A549 (cell line): Measurements from ENCODE around the gene PDE4D. TPM values are rescaled to one million over a fixed set of nuclear protein-coding genes. Genes with fewer than 3 reads are reported as not detected.

Source experiments
- ATAC-seq, 2 experiments: fragments of 200-7000 bp in 1 of 2; fragments of >200 bp in 1 of 2; cut with Nextera tagmentation in 1 of 2; cut with Tn5 transposase in 1 of 2; 3 replicates each; pipeline versions ENCODE4 v1.8.0 to v1.9.1; 2018 to 2020; ENCODE audit warnings: mild to moderate bottlenecking in 1 of 2, moderate library complexity in 1 of 2
- CTCF ChIA-PET: fragments of 300-600 bp; sonication (Branson Sonifier 250); formaldehyde crosslinking; extraction: SDS; loops from one replicate; lab custom pipeline; 2021; ENCODE audit warnings: antibody characterized with exemption, inconsistent platforms; lab: Yijun Ruan, JAX
- POLR2A ChIA-PET: fragments of 350-600 bp; formaldehyde crosslinking; extraction: SDS; loops from one replicate; lab custom pipeline; 2021; ENCODE audit warnings: antibody characterized with exemption, inconsistent platforms; lab: Yijun Ruan, JAX
- DNase-seq, 2 experiments: peaks; one replicate each; pipeline versions ENCODE4 v3.0.0 to v3.0.0-alpha.2; 2011 to 2016; ENCODE audit warnings: low read depth in 1 of 2, low spot score in 1 of 2
- FAIRE-seq: peaks from 2 replicates; lab custom pipeline; 2011; peaks lifted over from hg19 to GRCh38; lab: Jason Lieb, UNC
- H3K27ac ChIP-seq, 2 experiments: fragments of >200 bp; sonication (Bioruptor Twin); formaldehyde crosslinking; 3 replicates each; pipeline ENCODE4 v1.5.1; 2016 to 2017
- H3K4me1 ChIP-seq: fragments of >200 bp; sonication (Bioruptor Twin); formaldehyde crosslinking; 3 replicates; pipeline ENCODE4 v1.6.1; 2016
- H3K4me2 ChIP-seq: fragments of >200 bp; sonication (Bioruptor Twin); formaldehyde crosslinking; 3 replicates; pipeline ENCODE4 v1.6.1; 2016
- H3K4me3 ChIP-seq: fragments of >200 bp; sonication (Bioruptor Twin); formaldehyde crosslinking; 3 replicates; pipeline ENCODE4 v1.5.1; 2016
- H3K9me3 ChIP-seq: fragments of >200 bp; sonication (Bioruptor Twin); formaldehyde crosslinking; 3 replicates; pipeline ENCODE4 v1.6.1; 2016
- ATOH8 ChIP-seq: fragments of 250-450 bp; sonication (Bioruptor Pico); IDR thresholded peaks from 2 replicates; pipeline ENCODE4 v1.5.0; 2020; ENCODE audit warnings: low read depth, mild to moderate bottlenecking, moderate library complexity
- CBX2 ChIP-seq: fragments of 200-600 bp; sonication (generic); IDR thresholded peaks from 2 replicates; pipeline ENCODE4 v1.6.1; 2016; ENCODE audit warnings: low read depth, mild to moderate bottlenecking, borderline replicate concordance
- CEBPB ChIP-seq, 2 experiments: fragments of >200 bp in 1 of 2; sonication (Bioruptor Twin) in 1 of 2; formaldehyde crosslinking in 1 of 2; IDR thresholded peaks; 2 replicates each; pipeline ENCODE4 v1.6.1; 2012 to 2016
- CTCF ChIP-seq: fragments of >200 bp; sonication (Bioruptor Twin); formaldehyde crosslinking; IDR thresholded peaks from 3 replicates; pipeline ENCODE4 v1.5.1; 2016
- EHMT2 ChIP-seq: fragments of 200-600 bp; sonication (generic); IDR thresholded peaks from 2 replicates; pipeline ENCODE4 v1.6.1; 2016; ENCODE audit warnings: antibody characterized with exemption, low read depth, mild to moderate bottlenecking, moderate library complexity
- EP300 ChIP-seq, 2 experiments: fragments of >200 bp; sonication (Bioruptor Twin); formaldehyde crosslinking; IDR thresholded peaks; 2 replicates in 1 of 2; 3 replicates in 1 of 2; pipeline ENCODE4 v1.6.1; 2016 to 2017
- ESRRA ChIP-seq: fragments of 150-350 bp; IDR thresholded peaks from 2 replicates; pipeline ENCODE4 v1.6.1; 2014; ENCODE audit warnings: mild to moderate bottlenecking, low read length, borderline replicate concordance
- HOXA7 ChIP-seq: fragments of 250-450 bp; sonication (Bioruptor Pico); IDR thresholded peaks from 2 replicates; pipeline ENCODE4 v1.5.0; 2020; ENCODE audit warnings: mild to moderate bottlenecking, moderate library complexity
- HOXB5 ChIP-seq: fragments of 250-450 bp; sonication (Bioruptor Pico); IDR thresholded peaks from 2 replicates; pipeline ENCODE4 v1.5.0; 2020; ENCODE audit warnings: mild to moderate bottlenecking, moderate library complexity
- JUNB ChIP-seq: fragments of >200 bp; sonication (Bioruptor Twin); formaldehyde crosslinking; IDR thresholded peaks from 2 replicates; pipeline ENCODE4 v1.6.1; 2016
- KDM1A ChIP-seq: fragments of 200-600 bp; sonication (generic); IDR thresholded peaks from 2 replicates; pipeline ENCODE4 v1.6.1; 2016; ENCODE audit warnings: low read depth, mild to moderate bottlenecking
- MAFK ChIP-seq: fragments of 450-650 bp; IDR thresholded peaks from 2 replicates; pipeline ENCODE4 v1.6.1; 2014; ENCODE audit not compliant: partially characterized antibody
- MAZ ChIP-seq: fragments of 150-350 bp; IDR thresholded peaks from 2 replicates; pipeline ENCODE4 v1.6.1; 2014; ENCODE audit warnings: antibody characterized with exemption, low read depth, low read length, borderline replicate concordance
- NFE2L2 ChIP-seq: fragments of 150-350 bp; conservative IDR thresholded peaks from 2 replicates; pipeline ENCODE4 v1.6.1; 2014; ENCODE audit warnings: low read length
- NPAS2 ChIP-seq: fragments of 250-450 bp; sonication (Bioruptor Pico); IDR thresholded peaks from 2 replicates; pipeline ENCODE4 v1.8.0; 2022; ENCODE audit warnings: mild to moderate bottlenecking, moderate library complexity, borderline replicate concordance
- NR3C1 ChIP-seq: fragments of >200 bp; sonication (Bioruptor Twin); formaldehyde crosslinking; IDR thresholded peaks from 3 replicates; pipeline ENCODE4 v1.6.1; 2017
- POLR2AphosphoS2 ChIP-seq: conservative IDR thresholded peaks from 2 replicates; pipeline ENCODE4 v1.6.1; 2012; ENCODE audit warnings: low read length, improper control_type of control experiment, inconsistent platforms
- RAD21 ChIP-seq, 2 experiments: fragments of >200 bp in 1 of 2; sonication (Bioruptor Twin) in 1 of 2; formaldehyde crosslinking in 1 of 2; IDR thresholded peaks in 1 of 2; conservative IDR thresholded peaks in 1 of 2; 2 replicates in 1 of 2; 3 replicates in 1 of 2; pipeline ENCODE4 v1.6.1; 2012 to 2018; ENCODE audit warnings: inconsistent platforms in 1 of 2
- RCOR1 ChIP-seq: fragments of 150-350 bp; IDR thresholded peaks from 2 replicates; pipeline ENCODE4 v1.6.1; 2014; ENCODE audit warnings: antibody characterized with exemption, low read length, low read depth
- RFX5 ChIP-seq: fragments of 450-650 bp; IDR thresholded peaks from 2 replicates; pipeline ENCODE4 v1.7.1; 2014; ENCODE audit warnings: antibody characterized with exemption, mild to moderate bottlenecking, moderate library complexity
- SREBF2 ChIP-seq: fragments of 450-650 bp; IDR thresholded peaks from 2 replicates; pipeline ENCODE4 v1.6.1; 2014; ENCODE audit warnings: mild to moderate bottlenecking, moderate library complexity
- TP53 ChIP-seq: fragments of 250-450 bp; sonication (Bioruptor Pico); IDR thresholded peaks from 2 replicates; pipeline ENCODE4 v1.5.0; 2021; ENCODE audit warnings: mild to moderate bottlenecking, moderate library complexity
- ZNF302 ChIP-seq: fragments of 250-450 bp; sonication (Bioruptor Pico); IDR thresholded peaks from 2 replicates; pipeline ENCODE4 v1.9.0; 2021; ENCODE audit warnings: inconsistent platforms, mild to moderate bottlenecking, moderate library complexity
- WGBS: methylation state at CpG from one replicate; pipeline ENCODE4 v1.1.6; 2017; ENCODE audit errors: missing lambda C conversion rate; 5-methylcytosine and 5-hydroxymethylcytosine counted together
- polyA plus RNA-seq, 4 experiments: library from polyadenylated mRNA; depleted of rRNA in 3 of 4; stranded (reverse); fragments of >200 nt; fragmentation: RNase III in 1 of 4; extraction: RNeasy Plus Mini Kit Qiagen cat#74134 plus additional on column Dnase treatment in 1 of 4; gene quantifications; 2 replicates in 3 of 4; 3 replicates in 1 of 4; pipeline ENCODE4 v1.2.3, GENCODE V29; 2011 to 2017
- TF ChIP-seq, protein P1 (sequence below): IDR thresholded peaks from 2 replicates; pipeline ENCODE4 v1.6.1; 2012
- TF ChIP-seq, protein P2 (sequence below): IDR thresholded peaks from 2 replicates; pipeline ENCODE4 v1.6.1; 2012; ENCODE audit warnings: low read depth, borderline replicate concordance
- TF ChIP-seq, protein P3 (sequence below): fragments of >200 bp; sonication (Bioruptor Twin); formaldehyde crosslinking; IDR thresholded peaks from 3 replicates; pipeline ENCODE4 v1.6.1; 2016

The PDE4D gene
- polyA plus RNA-seq, 2 of the 4 experiments (the other 2 are of a cell fraction), result 74.0 to 213 TPM

- ATAC-seq (no peak), DNase-seq (no peak), FAIRE-seq (peak; percentile 28)
- Histone ChIP-seq H3K4me2 (no peak overlapping the region), H3K4me3 (no peak overlapping the region), H3K9me3 (no peaks in the 10 kb centered on the region), H3K4me1 (peaks cover 57% of the 10 kb centered on the region), H3K27ac (peak overlapping the region in 1 of 2 experiments; percentile 16; a peak in 2 of 6 replicates)
- ChIA-PET CTCF (no interaction called here), POLR2A (no interaction called here)
- WGBS, result 81% methylated on average over 3 of the region's 3 CpGs
- TF ChIP-seq NR3C1, result no peak
- TF ChIP-seq ZNF302, result no peak
- peak; percentile 88 for TF ChIP-seq MAFK
- no peak for TF ChIP-seq RFX5
- TF ChIP-seq EHMT2, result no peak
- no peak for TF ChIP-seq HOXB5
- TF ChIP-seq RAD21 (conservative IDR thresholded peaks at IDR 0.05 in 1 of 2, IDR thresholded peaks at IDR 0.05 in 1 of 2), result no peak
- TF ChIP-seq KDM1A, result no peak
Observed at GRCh38 chr5:59741599-59741998, 151.9 kb downstream of the PDE4D start.

GRCh38 chr5:59738024-59738423, 155.5 kb downstream of the PDE4D start:
- no peak for ATAC-seq
- H3K27ac ChIP-seq, result no peak overlapping the region
- H3K4me1 ChIP-seq, result peaks cover 29% of the 10 kb centered on the region
- no peaks in the 10 kb centered on the region for H3K9me3 ChIP-seq
- POLR2A ChIA-PET, result no interaction called here
- 91% methylated on average over 1 of the region's 1 CpG for WGBS
- no peak for FAIRE-seq
- H3K4me3 ChIP-seq, result no peak overlapping the region
- no peak for TF ChIP-seq CTCF
- no peak for TF ChIP-seq ESRRA
- TF ChIP-seq CEBPB (IDR thresholded peaks at IDR 0.05), result no peak
- TF ChIP-seq SREBF2, result no peak
- no peak for TF ChIP-seq MAZ
- no peak for TF ChIP-seq CBX2
- no peak for TF ChIP-seq JUNB
- no peak for TF ChIP-seq EHMT2
- TF ChIP-seq POLR2AphosphoS2, result no peak
- TF ChIP-seq TP53 (CRISPR knock-in tag), result no peak
- TF ChIP-seq, protein P1, sequence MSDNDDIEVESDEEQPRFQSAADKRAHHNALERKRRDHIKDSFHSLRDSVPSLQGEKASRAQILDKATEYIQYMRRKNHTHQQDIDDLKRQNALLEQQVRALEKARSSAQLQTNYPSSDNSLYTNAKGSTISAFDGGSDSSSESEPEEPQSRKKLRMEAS, result no peak
- TF ChIP-seq HOXA7 (CRISPR knock-in tag), result no peak
- TF ChIP-seq, protein P2, sequence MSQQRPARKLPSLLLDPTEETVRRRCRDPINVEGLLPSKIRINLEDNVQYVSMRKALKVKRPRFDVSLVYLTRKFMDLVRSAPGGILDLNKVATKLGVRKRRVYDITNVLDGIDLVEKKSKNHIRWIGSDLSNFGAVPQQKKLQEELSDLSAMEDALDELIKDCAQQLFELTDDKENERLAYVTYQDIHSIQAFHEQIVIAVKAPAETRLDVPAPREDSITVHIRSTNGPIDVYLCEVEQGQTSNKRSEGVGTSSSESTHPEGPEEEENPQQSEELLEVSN, result no peak
- no peak for TF ChIP-seq RCOR1
- TF ChIP-seq ATOH8 (CRISPR knock-in tag), result no peak
- no peak for TF ChIP-seq NFE2L2
- TF ChIP-seq, protein P3, sequence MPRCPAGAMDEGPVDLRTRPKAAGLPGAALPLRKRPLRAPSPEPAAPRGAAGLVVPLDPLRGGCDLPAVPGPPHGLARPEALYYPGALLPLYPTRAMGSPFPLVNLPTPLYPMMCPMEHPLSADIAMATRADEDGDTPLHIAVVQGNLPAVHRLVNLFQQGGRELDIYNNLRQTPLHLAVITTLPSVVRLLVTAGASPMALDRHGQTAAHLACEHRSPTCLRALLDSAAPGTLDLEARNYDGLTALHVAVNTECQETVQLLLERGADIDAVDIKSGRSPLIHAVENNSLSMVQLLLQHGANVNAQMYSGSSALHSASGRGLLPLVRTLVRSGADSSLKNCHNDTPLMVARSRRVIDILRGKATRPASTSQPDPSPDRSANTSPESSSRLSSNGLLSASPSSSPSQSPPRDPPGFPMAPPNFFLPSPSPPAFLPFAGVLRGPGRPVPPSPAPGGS, result no peak
- TF ChIP-seq EP300 (IDR thresholded peaks at IDR 0.05), result no peak
- no peak for TF ChIP-seq NPAS2 (CRISPR knock-in tag)
- no peak for DNase-seq
- CTCF ChIA-PET, result no interaction called here
- H3K4me2 ChIP-seq, result no peak overlapping the region
